SK-N-MC (cell line): Measurements from ENCODE around the gene PCDH18.

Experiments
- EZH2 ChIP-seq: fragments of 200-600 bp; sonication (generic); IDR thresholded peaks from one replicate; pipeline ENCODE4 v1.6.1; 2017; ENCODE audit warnings: antibody characterized with exemption
- POLR2AphosphoS5 ChIP-seq: IDR thresholded peaks from 2 replicates; pipeline ENCODE4 v1.6.1; 2012; ENCODE audit warnings: mild to moderate bottlenecking, low read depth, low read length, borderline replicate concordance

- TF ChIP-seq POLR2AphosphoS5 = no peak
- TF ChIP-seq EZH2 = no peak
These were observed 22.4 kb downstream of the PCDH18 start for GRCh38 chr4:137509855-137510282.
